C4-2B (cell line): ENCODE results near the gene TSHR.

Experiments used
- CTCF ChIP-seq: fragments of 450-650 bp; conservative IDR thresholded peaks from 2 replicates; pipeline ENCODE4 v1.5.1; 2017; ENCODE audit warnings: mild to moderate bottlenecking
- ZFX ChIP-seq: fragments of 450-650 bp; IDR thresholded peaks from 2 replicates; pipeline ENCODE4 v1.6.1; 2017

GRCh38 chr14:81031488-81031887 lies 76.1 kb downstream of the TSHR start:
- TF ChIP-seq CTCF (no peak), ZFX (no peak)
